Measurements from ENCODE around the gene PLD1.

The PLD1 gene

GRCh38 chr3:171807806-171808205 lies 2.5 kb downstream of the PLD1 start:
- DNase-seq (ENCODE audit: low spot score) (no peak), ATAC-seq (ENCODE audit: low read depth) (no peak)
- no peak for TF ChIP-seq CTCF (IDR thresholded peaks at IDR 0.05; ENCODE audit: poor library complexity, severe bottlenecking)
- Histone ChIP-seq H3K27me3 (ENCODE audit: insufficient read depth, poor library complexity, severe bottlenecking) (no peaks in the 10 kb centered on the region), H3K27ac (ENCODE audit: poor library complexity, severe bottlenecking) (peak overlapping the region; percentile 67), H3K9me3 (ENCODE audit: severe bottlenecking) (no peaks in the 10 kb centered on the region), H3K36me3 (ENCODE audit: low read depth) (no peaks in the 10 kb centered on the region), H3K4me3 (ENCODE audit: severe bottlenecking) (no peak overlapping the region), H3K4me1 (ENCODE audit: insufficient read depth, poor library complexity, severe bottlenecking) (peaks cover 41% of the 10 kb centered on the region)

- no peak overlapping the region for H3K4me3 ChIP-seq (ENCODE audit: severe bottlenecking)
- TF ChIP-seq CTCF (IDR thresholded peaks at IDR 0.05; ENCODE audit: poor library complexity, severe bottlenecking) = no peak
- peak overlapping the region; percentile 67 for H3K27ac ChIP-seq (ENCODE audit: poor library complexity, severe bottlenecking)
- H3K4me1 ChIP-seq (ENCODE audit: insufficient read depth, poor library complexity, severe bottlenecking) = peaks cover 40% of the 10 kb centered on the region
- no peaks in the 10 kb centered on the region for H3K9me3 ChIP-seq (ENCODE audit: severe bottlenecking)
- H3K27me3 ChIP-seq (ENCODE audit: insufficient read depth, poor library complexity, severe bottlenecking) = no peaks in the 10 kb centered on the region
- no peaks in the 10 kb centered on the region for H3K36me3 ChIP-seq (ENCODE audit: low read depth)
- DNase-seq (ENCODE audit: low spot score) (no peak), ATAC-seq (ENCODE audit: low read depth) (no peak)
Measured at GRCh38 chr3:171807129-171807675, 3.1 kb downstream of the PLD1 start.

DNA sequence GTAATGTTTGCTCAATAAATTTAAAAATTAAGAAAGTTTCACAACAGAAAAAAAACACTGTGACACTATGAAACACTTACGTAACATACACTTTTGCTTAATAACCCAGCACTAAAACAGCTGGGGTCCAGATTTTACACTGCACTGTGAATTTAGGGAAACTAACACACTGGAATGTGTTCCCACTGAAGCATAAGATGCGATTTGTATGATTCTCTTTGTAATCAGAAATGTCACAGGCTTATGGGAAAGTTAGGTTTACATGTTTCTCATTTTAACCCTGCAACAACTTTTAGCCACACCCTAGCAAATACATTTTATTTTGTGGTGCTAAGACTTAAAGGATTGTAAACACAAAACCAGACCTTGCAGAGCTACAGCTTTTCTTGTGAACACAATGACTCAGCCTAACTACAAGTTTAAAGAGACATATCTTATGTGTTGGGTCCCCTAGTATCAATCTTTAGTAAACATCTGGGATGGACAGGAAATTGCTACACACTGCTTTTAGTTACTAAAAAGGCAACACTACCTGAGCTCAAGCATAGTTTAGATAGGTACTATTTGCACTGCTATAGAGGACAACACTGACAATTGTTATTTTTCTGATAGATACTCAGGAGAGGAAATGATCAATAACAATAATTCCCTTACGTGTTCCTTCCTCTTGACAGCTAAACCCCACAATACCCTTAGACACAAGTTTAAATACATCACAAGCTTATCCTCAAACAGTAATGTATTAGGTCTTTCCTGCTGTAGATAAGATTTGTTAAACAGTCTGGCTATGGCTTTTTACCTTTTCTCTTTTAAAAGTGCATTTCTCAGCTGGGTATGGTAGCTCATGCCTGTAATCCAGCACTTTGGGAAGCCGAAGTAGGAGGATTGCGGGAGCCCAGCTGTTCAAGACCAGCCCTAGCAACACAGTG lies 3.8 kb downstream of the PLD1 start:
- peaks cover 42% of the 10 kb centered on the region for H3K4me1 ChIP-seq (ENCODE audit: insufficient read depth, poor library complexity, severe bottlenecking)
- no peaks in the 10 kb centered on the region for H3K27me3 ChIP-seq (ENCODE audit: insufficient read depth, poor library complexity, severe bottlenecking)
- no peak for DNase-seq (ENCODE audit: low spot score)
- peak; percentile 44 for ATAC-seq (ENCODE audit: low read depth)
- H3K9me3 ChIP-seq (ENCODE audit: severe bottlenecking) = no peaks in the 10 kb centered on the region
- no peak for TF ChIP-seq CTCF (IDR thresholded peaks at IDR 0.05; ENCODE audit: poor library complexity, severe bottlenecking)
- H3K36me3 ChIP-seq (ENCODE audit: low read depth) = no peaks in the 10 kb centered on the region
- no peak overlapping the region for H3K4me3 ChIP-seq (ENCODE audit: severe bottlenecking)
- peak overlapping the region; percentile 67 for H3K27ac ChIP-seq (ENCODE audit: poor library complexity, severe bottlenecking)

DNA sequence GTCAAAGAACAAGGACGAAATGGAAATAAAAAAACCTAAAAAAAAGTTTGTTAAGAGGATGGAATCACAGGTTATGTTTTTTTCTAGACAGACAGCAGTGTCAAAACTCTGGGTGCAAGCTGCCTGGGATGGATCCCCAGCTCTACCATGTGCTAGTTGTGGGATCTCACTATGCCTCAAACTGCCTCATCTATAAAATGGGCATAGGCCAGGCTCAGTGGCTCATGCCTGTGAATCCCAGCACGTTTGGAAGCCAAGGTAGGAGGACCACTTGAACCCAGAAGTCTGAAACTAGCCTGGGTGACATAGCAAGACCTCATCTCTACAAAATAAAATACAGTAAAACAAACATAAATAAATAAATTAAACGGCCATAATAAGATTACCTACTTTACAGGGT lies 4.6 kb downstream of the PLD1 start:
- ATAC-seq (ENCODE audit: low read depth) (no peak), DNase-seq (ENCODE audit: low spot score) (no peak)
- Histone ChIP-seq H3K27ac (ENCODE audit: poor library complexity, severe bottlenecking) (peak overlapping the region; percentile 67), H3K36me3 (ENCODE audit: low read depth) (no peaks in the 10 kb centered on the region), H3K4me1 (ENCODE audit: insufficient read depth, poor library complexity, severe bottlenecking) (peaks cover 40% of the 10 kb centered on the region), H3K27me3 (ENCODE audit: insufficient read depth, poor library complexity, severe bottlenecking) (no peaks in the 10 kb centered on the region), H3K4me3 (ENCODE audit: severe bottlenecking) (no peak overlapping the region), H3K9me3 (ENCODE audit: severe bottlenecking) (no peaks in the 10 kb centered on the region)
- TF ChIP-seq CTCF (IDR thresholded peaks at IDR 0.05; ENCODE audit: poor library complexity, severe bottlenecking) = no peak
